Frontal cortex (tissue), 1 donor: Measurements from ENCODE around the gene SLX1B. TPM values are rescaled to one million over a fixed set of nuclear protein-coding genes. Genes with fewer than 3 reads are reported as not detected.

Experiments
- small RNA-seq: library from RNA; depleted of rRNA; stranded (forward); fragments of <200 nt; gene quantifications from one replicate; pipeline ENCODE3, GENCODE V24; 2014
- total RNA-seq: library from RNA; depleted of rRNA; stranded (reverse); fragments of >200 nt; gene quantifications from one replicate; pipeline ENCODE4 v1.2.3, GENCODE V29; 2014

SLX1B gene
- total RNA-seq, 1 donor from 2014 or later, result 6.1 TPM

Small RNA genes lying within 50 kb of the gene (small RNA-seq; reads per million reads assigned to genes)
- not detected for gene AC133555.2

Other genes starting within 250 kb of the SLX1B start
- gene NPIPB11, start 47.8 kb upstream of the SLX1B start, total RNA-seq, result under 0.01 TPM
- gene BOLA2, start 182 bp upstream of the SLX1B start, total RNA-seq, result 51.8 TPM
- 3.3 TPM for gene SULT1A4, start 5.4 kb downstream of the SLX1B start, total RNA-seq
- 24.5 TPM for gene NPIPB12, start 51.9 kb downstream of the SLX1B start, total RNA-seq
- under 0.01 TPM for gene SPN, start 208.7 kb downstream of the SLX1B start, total RNA-seq
- gene QPRT, start 224.6 kb downstream of the SLX1B start, total RNA-seq, result 2.9 TPM